Measurements from ENCODE around the gene KLHL17.

GRCh38 chr1:998995-999724, 38.8 kb downstream of the KLHL17 start:
- TF ChIP-seq EZH2 (IDR thresholded peaks at IDR 0.05; ENCODE audit: borderline replicate concordance, control insufficient read depth, low read depth, low read length) (no peak), CBX3 (IDR thresholded peaks at IDR 0.05; ENCODE audit: borderline replicate concordance, low read depth) (no peak), TBL1XR1 (IDR thresholded peaks at IDR 0.05; ENCODE audit: low read depth, low read length) (no peak), CTCF (IDR thresholded peaks at IDR 0.05 in 2 of 3, conservative IDR thresholded peaks at IDR 0.05 in 1 of 3; ENCODE audit: control insufficient read depth in 2 of 3, extremely low read depth in 1 of 3, insufficient read depth in 1 of 3, low read depth in 3 of 3, low read length in 3 of 3) (0 out of 6 replicates have a peak, but pooled peaks of 1 of the 3 experiments have one; percentile 5), BACH1 (IDR thresholded peaks at IDR 0.05; ENCODE audit: borderline replicate concordance) (peak; percentile 78; the same call in 1 of the 2 replicates), KDM1A (IDR thresholded peaks at IDR 0.05; ENCODE audit: borderline replicate concordance) (no peak), EGR1 (IDR thresholded peaks at IDR 0.05; ENCODE audit: borderline replicate concordance in 1 of 2, low read depth in 2 of 2, low read length in 2 of 2) (no peak), ASH2L (IDR thresholded peaks at IDR 0.05; ENCODE audit: borderline replicate concordance, low read depth) (no peak), RFX5 (IDR thresholded peaks at IDR 0.05; ENCODE audit: low read depth, low read length) (no peak), SMARCA5 (IDR thresholded peaks at IDR 0.05) (no peak), POLR2AphosphoS5 (IDR thresholded peaks at IDR 0.05; ENCODE audit: low read length) (no peak), SIN3A (IDR thresholded peaks at IDR 0.05; ENCODE audit: low read depth, low read length) (no peak)
- TF ChIP-seq, protein P1, sequence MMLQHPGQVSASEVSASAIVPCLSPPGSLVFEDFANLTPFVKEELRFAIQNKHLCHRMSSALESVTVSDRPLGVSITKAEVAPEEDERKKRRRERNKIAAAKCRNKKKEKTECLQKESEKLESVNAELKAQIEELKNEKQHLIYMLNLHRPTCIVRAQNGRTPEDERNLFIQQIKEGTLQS (IDR thresholded peaks at IDR 0.05; ENCODE audit: borderline replicate concordance, extremely low read depth, low read depth, low read length), result no peak
- TF ChIP-seq, protein P2, sequence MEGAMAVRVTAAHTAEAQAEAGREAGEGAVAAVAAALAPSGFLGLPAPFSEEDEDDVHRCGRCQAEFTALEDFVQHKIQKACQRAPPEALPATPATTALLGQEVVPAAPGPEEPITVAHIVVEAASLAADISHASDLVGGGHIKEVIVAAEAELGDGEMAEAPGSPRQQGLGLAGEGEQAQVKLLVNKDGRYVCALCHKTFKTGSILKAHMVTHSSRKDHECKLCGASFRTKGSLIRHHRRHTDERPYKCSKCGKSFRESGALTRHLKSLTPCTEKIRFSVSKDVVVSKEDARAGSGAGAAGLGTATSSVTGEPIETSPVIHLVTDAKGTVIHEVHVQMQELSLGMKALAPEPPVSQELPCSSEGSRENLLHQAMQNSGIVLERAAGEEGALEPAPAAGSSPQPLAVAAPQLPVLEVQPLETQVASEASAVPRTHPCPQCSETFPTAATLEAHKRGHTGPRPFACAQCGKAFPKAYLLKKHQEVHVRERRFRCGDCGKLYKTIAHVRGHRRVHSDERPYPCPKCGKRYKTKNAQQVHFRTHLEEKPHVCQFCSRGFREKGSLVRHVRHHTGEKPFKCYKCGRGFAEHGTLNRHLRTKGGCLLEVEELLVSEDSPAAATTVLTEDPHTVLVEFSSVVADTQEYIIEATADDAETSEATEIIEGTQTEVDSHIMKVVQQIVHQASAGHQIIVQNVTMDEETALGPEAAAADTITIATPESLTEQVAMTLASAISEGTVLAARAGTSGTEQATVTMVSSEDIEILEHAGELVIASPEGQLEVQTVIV (IDR thresholded peaks at IDR 0.05; ENCODE audit: borderline replicate concordance, partially characterized antibody), result no peak
